Tibial nerve (tissue), 4 donors: ENCODE data around the gene GNA12. TPM values are rescaled to one million over a fixed set of nuclear protein-coding genes. Genes with fewer than 3 reads are reported as not detected.

Source experiments
- DNase-seq, 2 donors: peaks; one replicate each; pipeline ENCODE4 v3.0.0-alpha.2; 2019; ENCODE audit warnings: low spot score in 2 of 2
- H3K27ac ChIP-seq, 4 donors: fragments of 200-600 bp; sonication (generic) in 3 of 4; one replicate each; pipeline ENCODE4 v1.5.1; 2017 to 2019; ENCODE audit warnings: mild to moderate bottlenecking in 1 of 4
- H3K27me3 ChIP-seq, 2 donors: fragments of 200-600 bp; sonication (generic) in 1 of 2; one replicate each; pipeline versions ENCODE4 v1.5.1 to v1.6.0; 2017 to 2019
- H3K36me3 ChIP-seq, 3 donors: fragments of 200-600 bp; sonication (generic); one replicate each; pipeline ENCODE4 v1.5.1; 2018 to 2019
- H3K4me1 ChIP-seq, 4 donors: fragments of 200-600 bp; sonication (generic) in 3 of 4; one replicate each; pipeline ENCODE4 v1.5.1; 2017 to 2019
- H3K4me3 ChIP-seq, 4 donors: fragments of 200-600 bp; sonication (generic) in 3 of 4; one replicate each; pipeline ENCODE4 v1.5.1; 2017 to 2019; ENCODE audit warnings: mild to moderate bottlenecking in 1 of 4, moderate library complexity in 1 of 4
- H3K9me3 ChIP-seq, 4 donors: fragments of 200-600 bp; sonication (generic) in 3 of 4; one replicate each; pipeline ENCODE4 v1.5.1; 2017 to 2019
- CTCF ChIP-seq, 5 experiments: fragments of 200-600 bp in 3 of 5; fragments of 450-650 bp in 2 of 5; sonication (generic) in 3 of 5; IDR thresholded peaks; one replicate each; pipeline ENCODE4 v1.5.1; 2016 to 2019; ENCODE audit warnings: antibody characterized with exemption in 5 of 5, mild to moderate bottlenecking in 3 of 5, moderate library complexity in 2 of 5
- EP300 ChIP-seq, 2 donors: sonication (generic); formaldehyde crosslinking; IDR thresholded peaks; one replicate each; pipeline ENCODE4 v1.6.1; 2017; ENCODE audit warnings: antibody characterized with exemption in 2 of 2, mild to moderate bottlenecking in 1 of 2
- POLR2A ChIP-seq, 2 donors: fragments of 450-650 bp; IDR thresholded peaks; one replicate each; pipeline ENCODE4 v1.6.1; 2017; ENCODE audit warnings: antibody characterized with exemption in 2 of 2, mild to moderate bottlenecking in 2 of 2, moderate library complexity in 2 of 2
- WGBS, 2 donors: methylation state at CpG; one replicate each; pipeline ENCODE4 v1.1.5; 2018; 5-methylcytosine and 5-hydroxymethylcytosine counted together
- total RNA-seq, 4 donors: library from RNA; depleted of rRNA; stranded (reverse); fragments of >200 nt; gene quantifications; one replicate each; pipeline ENCODE4 v1.1.0, GENCODE V29; 2016

The GNA12 gene
- total RNA-seq, 4 donors from 2014 or later = 21.3 to 36.0 (median 29.4) TPM

DNA sequence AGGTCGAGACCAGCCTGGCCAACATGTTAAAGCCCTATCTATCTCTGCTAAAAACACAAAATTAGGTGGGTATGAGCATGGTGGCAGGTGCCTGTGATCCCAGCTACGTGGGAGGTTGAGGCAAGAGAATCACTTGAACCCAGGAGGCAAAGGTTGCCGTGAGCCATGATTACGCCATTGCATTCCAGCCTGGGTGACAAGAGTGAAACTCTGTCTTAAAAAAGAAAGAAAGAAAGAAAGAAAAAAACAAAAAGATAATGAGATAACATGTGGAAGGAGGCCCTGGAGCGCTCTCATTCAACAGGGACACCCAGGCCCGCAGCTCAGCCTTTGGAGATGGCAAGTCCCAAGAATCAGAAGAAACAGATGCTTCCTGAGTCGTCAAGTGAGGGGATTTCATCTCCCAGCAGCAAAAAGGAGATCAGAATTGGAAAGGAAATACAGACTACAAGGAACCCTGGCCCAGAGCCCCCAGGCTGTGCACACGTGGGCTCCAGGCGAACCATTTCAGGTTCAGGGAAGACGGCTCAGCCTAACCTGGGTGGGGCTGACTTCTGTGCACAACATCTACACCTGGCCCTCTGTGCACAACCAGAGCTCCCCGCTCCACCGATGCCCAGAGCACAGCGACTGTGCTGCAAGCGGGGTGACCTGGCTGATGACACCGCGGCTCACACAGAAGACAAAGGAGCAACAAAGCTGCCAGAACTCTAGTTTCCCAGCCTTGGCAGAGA lies 33.3 kb downstream of the GNA12 start:
- Histone ChIP-seq H3K4me3 (no peak overlapping the region), H3K27ac (peak overlapping the region in 1 of 4 donors; percentile 69), H3K9me3 (no peaks in the 10 kb centered on the region), H3K4me1 (peaks cover 0 to 39% (median 3%) of the 10 kb centered on the region in 4 donors), H3K36me3 (no peaks in the 10 kb centered on the region), H3K27me3 (no peaks in the 10 kb centered on the region)
- 79 to 81% methylated on average over 14 to 16 of the region's 16 CpGs for WGBS, 2 donors
- TF ChIP-seq POLR2A (IDR thresholded peaks at IDR 0.05) (no peak), CTCF (IDR thresholded peaks at IDR 0.05) (no peak), EP300 (IDR thresholded peaks at IDR 0.05) (no peak)
- no peak for DNase-seq

DNA sequence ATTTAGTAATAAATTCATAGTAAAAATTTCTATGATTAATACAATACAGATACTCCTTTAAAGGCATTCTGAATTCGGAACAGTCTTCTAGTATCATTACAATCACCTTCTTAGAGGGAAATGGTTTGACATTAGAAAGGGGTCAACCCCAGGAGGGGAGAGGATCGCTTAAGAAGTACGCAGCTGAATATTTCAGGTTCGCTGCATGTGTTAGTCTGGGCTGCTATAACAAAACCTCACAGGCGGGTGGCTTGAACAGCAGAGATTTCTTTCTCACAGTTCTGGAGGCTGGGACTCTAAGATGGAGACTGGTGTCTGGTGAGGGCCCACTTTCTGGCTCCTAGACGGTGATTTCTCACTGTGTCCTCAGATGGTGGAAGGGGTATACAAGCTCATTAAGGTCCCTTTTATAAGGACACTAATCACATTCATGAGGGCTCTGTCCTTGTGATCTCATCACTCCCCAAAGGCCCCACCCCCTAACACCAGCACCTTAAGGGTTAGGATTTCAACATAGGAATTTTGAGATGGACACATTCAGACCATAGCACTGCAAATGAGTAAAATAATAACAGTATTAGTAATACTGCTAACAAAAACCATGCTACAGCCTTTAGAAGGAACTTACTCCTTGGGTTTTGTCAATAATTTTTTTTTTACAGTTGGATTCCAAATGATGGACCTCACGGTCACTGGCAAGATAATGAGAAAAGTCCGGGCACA lies 34.0 kb downstream of the GNA12 start:
- 94 to 96% methylated on average over 8 of the region's 8 CpGs for WGBS, 2 donors
- no peak overlapping the region for H3K4me3 ChIP-seq
- H3K36me3 ChIP-seq = no peaks in the 10 kb centered on the region

DNA sequence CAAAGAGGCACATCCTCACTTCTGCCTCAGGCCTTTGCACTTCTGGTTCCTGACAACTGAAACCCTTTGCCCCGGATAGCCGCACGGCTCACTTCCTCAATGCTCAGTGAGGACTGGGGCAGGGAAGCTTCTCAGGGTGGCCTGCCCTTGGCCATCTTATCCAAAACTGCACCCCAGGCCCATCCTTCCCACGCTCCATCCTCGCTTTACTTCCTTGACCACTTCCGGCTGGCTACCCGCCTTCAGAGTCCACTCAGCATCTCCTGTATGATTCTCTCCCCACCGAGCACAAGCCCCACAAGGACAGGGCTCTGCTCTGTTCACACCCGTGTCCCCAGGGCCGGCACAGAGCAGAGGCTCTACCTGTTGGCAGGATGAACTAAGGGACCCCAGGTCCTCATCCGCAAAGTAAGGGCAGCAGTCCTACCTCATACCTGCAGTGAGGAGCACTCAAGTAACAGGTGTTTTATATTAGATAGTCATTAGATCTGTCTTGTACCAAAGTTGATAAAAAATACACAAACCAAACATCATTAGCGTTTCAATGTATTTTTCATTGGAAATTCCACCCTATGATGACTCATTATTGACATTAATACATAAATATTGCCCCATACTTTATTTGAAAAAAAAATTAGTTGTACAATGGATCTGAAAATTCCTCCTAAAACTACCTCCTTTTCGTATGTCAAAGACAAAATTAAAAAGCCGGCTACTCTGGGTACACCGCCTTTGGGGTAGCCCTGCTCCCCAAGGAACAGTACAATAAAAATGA lies 35.0 kb downstream of the GNA12 start:
- 89% methylated on average over 15 of the region's 15 CpGs for WGBS, 2 donors
- Histone ChIP-seq H3K9me3 (no peaks in the 10 kb centered on the region), H3K36me3 (no peaks in the 10 kb centered on the region), H3K27ac (no peak overlapping the region), H3K4me1 (peaks cover 0 to 42% (median 3%) of the 10 kb centered on the region in 4 donors), H3K4me3 (no peak overlapping the region), H3K27me3 (no peaks in the 10 kb centered on the region)
- TF ChIP-seq POLR2A (IDR thresholded peaks at IDR 0.05) (no peak), EP300 (IDR thresholded peaks at IDR 0.05) (no peak), CTCF (IDR thresholded peaks at IDR 0.05) (no peak)
- DNase-seq = no peak

More for the DNA sequence above, 34.0 kb downstream of the GNA12 start:
- Histone ChIP-seq H3K4me1 (peaks cover 0 to 39% (median 3%) of the 10 kb centered on the region in 4 donors), H3K9me3 (no peaks in the 10 kb centered on the region), H3K27ac (no peak overlapping the region), H3K27me3 (no peaks in the 10 kb centered on the region)
- TF ChIP-seq EP300 (IDR thresholded peaks at IDR 0.05) = no peak
- no peak for TF ChIP-seq POLR2A (IDR thresholded peaks at IDR 0.05)
- TF ChIP-seq CTCF (IDR thresholded peaks at IDR 0.05) = no peak
- no peak for DNase-seq

DNA sequence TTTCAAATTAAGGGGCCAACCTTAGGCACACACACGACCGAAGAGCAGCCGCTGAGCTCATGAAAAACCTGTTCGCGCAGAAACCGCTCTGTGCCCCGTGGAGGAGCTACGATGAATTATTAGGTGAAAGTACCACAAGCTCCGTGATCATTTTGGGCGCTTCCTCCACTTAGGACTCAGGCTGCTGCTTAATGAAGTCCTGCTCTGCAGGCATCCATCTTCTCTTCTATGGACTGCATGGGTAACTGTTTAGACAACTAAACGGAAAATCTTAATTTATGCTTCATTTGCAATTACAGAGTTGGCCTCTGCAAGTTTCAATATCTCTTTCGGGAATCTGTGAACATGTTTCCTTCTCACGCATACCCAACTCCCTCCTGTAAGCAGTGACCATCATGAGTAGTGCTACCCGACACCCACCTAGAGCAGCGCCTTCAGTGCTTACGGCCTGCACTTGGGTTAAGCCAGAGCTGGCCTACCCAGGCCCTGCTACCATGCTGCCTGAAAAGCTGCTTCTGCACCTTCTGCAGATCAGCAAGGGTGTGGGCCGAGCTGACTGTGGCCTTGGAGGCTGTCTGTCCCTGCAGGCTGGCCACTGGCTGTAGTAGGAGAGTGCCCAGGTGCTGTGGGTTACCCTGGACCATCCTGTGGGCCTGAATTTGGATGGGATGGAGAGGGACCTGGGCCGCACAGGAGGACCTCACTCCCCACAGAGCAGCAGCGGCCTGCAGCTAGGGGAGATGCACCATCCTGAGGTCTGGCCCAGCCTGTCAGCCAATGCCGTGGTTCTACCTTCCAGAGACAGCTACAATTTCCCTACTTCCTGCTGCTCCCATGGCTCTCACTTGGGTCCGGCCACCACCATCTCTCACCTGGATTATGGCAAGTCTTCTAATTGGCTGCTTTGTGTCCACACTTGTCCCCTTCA lies 36.0 kb downstream of the GNA12 start:
- H3K4me1 ChIP-seq = peaks cover 0 to 42% (median 3%) of the 10 kb centered on the region in 4 donors
- TF ChIP-seq POLR2A (IDR thresholded peaks at IDR 0.05) = no peak
- no peak for TF ChIP-seq EP300 (IDR thresholded peaks at IDR 0.05)
- TF ChIP-seq CTCF (IDR thresholded peaks at IDR 0.05) = no peak
- no peaks in the 10 kb centered on the region for H3K36me3 ChIP-seq
- WGBS, 2 donors = 85 to 93% methylated on average over 18 to 20 of the region's 21 CpGs
- no peak overlapping the region for H3K4me3 ChIP-seq
- H3K9me3 ChIP-seq = no peaks in the 10 kb centered on the region
- no peak overlapping the region for H3K27ac ChIP-seq
- no peak for DNase-seq
- no peaks in the 10 kb centered on the region for H3K27me3 ChIP-seq
